ENCODE measurements around the gene PCNX2.

Gene PCNX2

DNA sequence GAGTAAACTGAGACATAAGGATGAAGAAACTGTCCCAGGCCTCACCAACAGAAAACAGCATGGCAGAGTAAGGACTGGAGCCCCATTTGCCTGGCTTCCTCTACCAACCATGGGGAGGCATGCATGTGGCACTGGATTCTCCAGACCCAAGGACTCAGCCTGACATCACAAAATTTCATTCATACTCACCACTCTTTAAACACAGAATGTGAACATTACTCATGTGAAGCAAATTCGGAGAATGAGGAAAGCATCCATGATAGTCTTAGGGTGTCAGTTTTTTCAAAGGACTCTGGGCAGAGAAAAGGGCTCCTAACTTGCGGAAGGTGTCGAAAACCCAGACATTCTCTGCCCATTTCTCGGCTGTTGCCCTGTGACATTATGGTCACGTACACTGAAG, 83.9 kb downstream of the PCNX2 start:
- H3K27ac ChIP-seq (ENCODE audit: low read depth, low read length) = no peak overlapping the region
- H3K4me3 ChIP-seq (ENCODE audit: low read depth in 1 of 5, low read length in 5 of 5) = no peak overlapping the region
- H3K9me3 ChIP-seq (ENCODE audit: control insufficient read depth in 5 of 5, low read length in 5 of 5) = no peaks in the 10 kb centered on the region
- peaks cover 0 to 9% (median 0%) of the 10 kb centered on the region in 5 donors for H3K4me1 ChIP-seq (ENCODE audit: control insufficient read depth in 5 of 5, insufficient read depth in 5 of 5, low read length in 5 of 5)
- no peaks in the 10 kb centered on the region for H3K36me3 ChIP-seq (ENCODE audit: control insufficient read depth in 5 of 5, insufficient read depth in 5 of 5, low read length in 5 of 5)
- no peak overlapping the region for H3K9ac ChIP-seq (ENCODE audit: low read length in 5 of 5)
- no peaks in the 10 kb centered on the region for H3K27me3 ChIP-seq (ENCODE audit: control insufficient read depth in 5 of 5, insufficient read depth in 4 of 5, low read length in 5 of 5)

DNA sequence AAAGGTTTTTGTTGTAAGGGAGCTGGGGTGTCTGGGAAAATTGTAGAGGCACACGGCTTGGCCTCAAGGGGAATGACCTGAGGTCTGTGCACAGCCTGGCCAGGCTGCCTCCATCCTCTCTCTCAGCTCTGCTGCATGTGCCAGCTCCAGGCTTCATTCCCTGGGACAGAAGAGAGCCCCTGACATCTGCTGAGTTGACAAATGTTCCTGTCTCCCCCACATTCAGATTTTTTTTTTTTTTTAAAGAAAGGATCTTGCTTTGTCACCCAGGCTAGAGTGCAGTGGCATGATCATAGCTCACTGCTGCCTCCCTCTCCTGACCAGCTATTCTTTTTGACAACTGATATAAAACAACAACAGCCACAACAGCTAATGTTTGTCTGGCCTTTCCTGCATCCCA, 84.4 kb downstream of the PCNX2 start:
- no peak overlapping the region for H3K9ac ChIP-seq (ENCODE audit: low read length in 5 of 5)
- no peaks in the 10 kb centered on the region for H3K36me3 ChIP-seq (ENCODE audit: control insufficient read depth in 5 of 5, insufficient read depth in 5 of 5, low read length in 5 of 5)
- peaks cover 0 to 9% (median 0%) of the 10 kb centered on the region in 5 donors for H3K4me1 ChIP-seq (ENCODE audit: control insufficient read depth in 5 of 5, insufficient read depth in 5 of 5, low read length in 5 of 5)
- H3K9me3 ChIP-seq (ENCODE audit: control insufficient read depth in 5 of 5, low read length in 5 of 5) = no peaks in the 10 kb centered on the region
- no peak overlapping the region for H3K4me3 ChIP-seq (ENCODE audit: low read depth in 1 of 5, low read length in 5 of 5)
- no peak overlapping the region for H3K27ac ChIP-seq (ENCODE audit: low read depth, low read length)
- H3K27me3 ChIP-seq (ENCODE audit: control insufficient read depth in 5 of 5, insufficient read depth in 4 of 5, low read length in 5 of 5) = no peaks in the 10 kb centered on the region

DNA sequence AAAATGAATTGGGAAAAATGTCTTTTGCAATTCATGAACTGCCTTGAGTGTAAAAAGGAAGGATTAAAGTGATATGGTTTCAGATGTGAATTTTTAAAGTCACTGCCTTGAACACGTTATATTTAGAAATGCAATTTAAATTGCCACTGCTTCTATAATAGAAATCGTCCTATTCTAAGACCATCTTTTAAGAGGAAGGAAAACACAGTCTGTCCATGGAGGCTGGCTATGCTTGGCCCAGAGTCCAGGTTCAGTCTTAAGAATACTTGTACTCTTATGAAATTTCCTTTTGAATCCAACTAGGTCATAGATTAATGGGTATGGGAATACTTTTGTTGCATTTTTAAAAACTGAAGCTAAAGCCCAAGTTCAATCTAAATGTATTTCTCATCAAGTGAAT, 86.0 kb downstream of the PCNX2 start:
- Histone ChIP-seq H3K4me1 (ENCODE audit: control insufficient read depth in 5 of 5, insufficient read depth in 5 of 5, low read length in 5 of 5) (peaks cover 0 to 9% (median 0%) of the 10 kb centered on the region in 5 donors), H3K36me3 (ENCODE audit: control insufficient read depth in 5 of 5, insufficient read depth in 5 of 5, low read length in 5 of 5) (no peaks in the 10 kb centered on the region), H3K27ac (ENCODE audit: low read depth, low read length) (no peak overlapping the region)

DNA sequence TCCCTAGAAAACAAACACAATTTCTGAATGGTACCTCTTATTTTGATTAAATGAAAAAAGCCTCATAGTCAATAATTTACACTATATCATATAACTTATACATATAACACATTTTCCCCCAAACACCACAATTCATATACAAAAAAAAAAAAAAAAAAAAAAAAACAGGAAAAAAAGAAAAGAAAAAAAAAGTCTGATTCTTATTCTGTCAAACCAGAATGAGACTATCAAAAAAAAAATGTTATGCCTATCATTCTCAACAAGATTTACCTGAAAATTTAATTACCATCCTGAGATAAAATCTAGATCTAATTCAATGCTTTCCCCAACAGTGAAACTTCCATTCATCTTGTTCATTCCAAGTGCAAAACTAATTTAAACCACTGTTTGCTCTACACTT, 86.8 kb downstream of the PCNX2 start:
- Histone ChIP-seq H3K9me3 (ENCODE audit: control insufficient read depth in 5 of 5, low read length in 5 of 5) (no peaks in the 10 kb centered on the region), H3K4me1 (ENCODE audit: control insufficient read depth in 5 of 5, insufficient read depth in 5 of 5, low read length in 5 of 5) (peaks cover 0 to 15% (median 0%) of the 10 kb centered on the region in 5 donors), H3K27me3 (ENCODE audit: control insufficient read depth in 5 of 5, insufficient read depth in 4 of 5, low read length in 5 of 5) (no peaks in the 10 kb centered on the region), H3K4me3 (ENCODE audit: low read depth in 1 of 5, low read length in 5 of 5) (no peak overlapping the region), H3K9ac (ENCODE audit: low read length in 5 of 5) (no peak overlapping the region), H3K36me3 (ENCODE audit: control insufficient read depth in 5 of 5, insufficient read depth in 5 of 5, low read length in 5 of 5) (no peaks in the 10 kb centered on the region), H3K27ac (ENCODE audit: low read depth, low read length) (no peak overlapping the region)

More for the DNA sequence above, 86.0 kb downstream of the PCNX2 start:
- no peak overlapping the region for H3K4me3 ChIP-seq (ENCODE audit: low read depth in 1 of 5, low read length in 5 of 5)
- no peaks in the 10 kb centered on the region for H3K9me3 ChIP-seq (ENCODE audit: control insufficient read depth in 5 of 5, low read length in 5 of 5)
- no peak overlapping the region for H3K9ac ChIP-seq (ENCODE audit: low read length in 5 of 5)
- no peaks in the 10 kb centered on the region for H3K27me3 ChIP-seq (ENCODE audit: control insufficient read depth in 5 of 5, insufficient read depth in 4 of 5, low read length in 5 of 5)

DNA sequence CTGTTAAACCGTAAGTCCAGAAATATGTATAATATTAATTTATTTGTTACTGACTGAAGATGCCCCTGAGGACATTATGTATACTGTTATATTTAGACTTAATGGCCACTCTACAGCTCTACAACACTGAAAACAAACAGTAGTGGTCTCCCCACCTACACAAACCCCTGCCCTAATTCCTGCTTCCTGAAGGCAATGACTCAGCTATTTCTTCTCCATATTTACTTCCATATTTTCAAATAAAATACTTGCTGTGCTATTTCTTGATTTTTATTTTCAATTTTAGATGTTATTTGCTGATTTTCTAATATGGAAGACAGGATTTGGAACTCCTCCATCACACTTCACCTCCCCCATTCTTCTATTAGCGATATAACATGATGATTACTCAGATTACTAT, 97.6 kb downstream of the PCNX2 start:
- H3K9ac ChIP-seq (ENCODE audit: low read length in 5 of 5) = no peak overlapping the region
- no peak overlapping the region for H3K27ac ChIP-seq (ENCODE audit: low read depth, low read length)
- H3K4me3 ChIP-seq (ENCODE audit: low read depth in 1 of 5, low read length in 5 of 5) = no peak overlapping the region

DNA sequence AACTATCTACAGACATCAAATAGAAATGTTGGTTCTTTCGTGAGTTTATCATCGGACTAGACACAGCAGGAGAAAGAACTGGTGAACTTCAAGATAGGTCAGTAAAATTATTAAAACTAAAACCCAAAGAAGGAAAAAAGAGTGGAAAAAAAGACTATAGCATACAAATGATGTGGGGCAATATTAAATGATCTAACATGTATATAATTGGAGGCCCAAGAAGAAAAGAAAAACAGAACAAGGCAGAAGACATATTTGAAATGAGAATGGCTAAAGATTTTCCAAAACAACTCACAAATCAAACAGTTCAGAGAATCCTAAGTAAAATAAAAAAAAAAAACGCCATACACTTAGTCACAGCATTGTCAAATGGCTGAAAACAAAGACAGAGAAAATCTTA, 101.8 kb downstream of the PCNX2 start:
- no peak overlapping the region for H3K9ac ChIP-seq (ENCODE audit: low read length in 5 of 5)
- H3K4me1 ChIP-seq (ENCODE audit: control insufficient read depth in 5 of 5, insufficient read depth in 5 of 5, low read length in 5 of 5) = no peaks in the 10 kb centered on the region
- peaks cover 0 to 3% (median 0%) of the 10 kb centered on the region in 5 donors for H3K36me3 ChIP-seq (ENCODE audit: control insufficient read depth in 5 of 5, insufficient read depth in 5 of 5, low read length in 5 of 5)
- no peaks in the 10 kb centered on the region for H3K27me3 ChIP-seq (ENCODE audit: control insufficient read depth in 5 of 5, insufficient read depth in 4 of 5, low read length in 5 of 5)
- peaks cover 5 to 16% (median 7%) of the 10 kb centered on the region in 5 donors for H3K9me3 ChIP-seq (ENCODE audit: control insufficient read depth in 5 of 5, low read length in 5 of 5)
- no peak overlapping the region for H3K27ac ChIP-seq (ENCODE audit: low read depth, low read length)
- H3K4me3 ChIP-seq (ENCODE audit: low read depth in 1 of 5, low read length in 5 of 5) = peak overlapping the region in 1 of 5 donors; percentile 22

More for the DNA sequence above, 97.6 kb downstream of the PCNX2 start:
- H3K4me1 ChIP-seq (ENCODE audit: control insufficient read depth in 5 of 5, insufficient read depth in 5 of 5, low read length in 5 of 5) = peaks cover 0 to 6% (median 0%) of the 10 kb centered on the region in 5 donors
- H3K36me3 ChIP-seq (ENCODE audit: control insufficient read depth in 5 of 5, insufficient read depth in 5 of 5, low read length in 5 of 5) = peaks cover 0 to 2% (median 0%) of the 10 kb centered on the region in 5 donors
- H3K27me3 ChIP-seq (ENCODE audit: control insufficient read depth in 5 of 5, insufficient read depth in 4 of 5, low read length in 5 of 5) = no peaks in the 10 kb centered on the region
- peaks cover 5 to 16% (median 7%) of the 10 kb centered on the region in 5 donors for H3K9me3 ChIP-seq (ENCODE audit: control insufficient read depth in 5 of 5, low read length in 5 of 5)

DNA sequence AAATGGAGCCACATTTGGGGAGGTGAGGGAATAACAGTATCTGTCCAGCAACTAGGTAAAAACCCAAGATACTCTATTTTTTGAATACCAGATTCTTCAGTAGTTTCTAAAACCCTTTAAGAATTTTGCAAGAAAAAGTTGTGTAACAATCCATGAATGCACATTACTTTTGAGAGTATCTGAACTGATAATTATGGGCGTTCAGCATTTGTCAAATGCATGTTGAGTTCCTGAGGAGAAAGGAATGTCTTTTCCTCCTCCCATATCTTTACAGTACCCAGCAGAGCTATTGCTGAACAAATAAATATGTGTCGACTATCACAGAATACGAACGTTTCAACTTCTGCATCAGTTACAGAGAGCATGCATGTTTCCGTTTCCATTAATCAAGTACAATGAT, 104.5 kb downstream of the PCNX2 start:
- Histone ChIP-seq H3K4me3 (ENCODE audit: low read depth in 1 of 5, low read length in 5 of 5) (no peak overlapping the region), H3K36me3 (ENCODE audit: control insufficient read depth in 5 of 5, insufficient read depth in 5 of 5, low read length in 5 of 5) (peaks cover 0 to 3% (median 0%) of the 10 kb centered on the region in 5 donors), H3K27ac (ENCODE audit: low read depth, low read length) (no peak overlapping the region), H3K4me1 (ENCODE audit: control insufficient read depth in 5 of 5, insufficient read depth in 5 of 5, low read length in 5 of 5) (no peaks in the 10 kb centered on the region), H3K27me3 (ENCODE audit: control insufficient read depth in 5 of 5, insufficient read depth in 4 of 5, low read length in 5 of 5) (no peaks in the 10 kb centered on the region), H3K9ac (ENCODE audit: low read length in 5 of 5) (no peak overlapping the region), H3K9me3 (ENCODE audit: control insufficient read depth in 5 of 5, low read length in 5 of 5) (peaks cover 4 to 16% (median 7%) of the 10 kb centered on the region in 5 donors)

DNA sequence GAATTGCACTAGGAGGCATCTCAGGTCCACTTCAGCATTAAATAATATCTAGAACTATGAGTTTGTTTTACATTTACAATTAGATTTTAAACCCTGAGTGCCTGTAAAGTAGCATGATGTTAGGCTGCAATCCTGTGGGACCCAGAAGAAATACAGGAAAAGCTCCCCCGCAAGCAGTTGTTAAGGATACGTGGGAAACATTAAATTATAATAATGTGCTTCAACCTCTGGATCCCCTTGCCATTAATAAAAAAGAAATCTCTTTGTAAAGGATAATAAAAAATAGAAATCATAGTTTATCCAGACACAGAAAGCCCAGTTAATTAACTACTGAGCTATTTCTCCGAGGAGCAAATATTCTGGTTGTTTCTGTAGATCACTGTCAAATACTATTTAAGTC, 106.0 kb downstream of the PCNX2 start:
- peaks cover 0 to 3% (median 0%) of the 10 kb centered on the region in 5 donors for H3K36me3 ChIP-seq (ENCODE audit: control insufficient read depth in 5 of 5, insufficient read depth in 5 of 5, low read length in 5 of 5)
- H3K9ac ChIP-seq (ENCODE audit: low read length in 5 of 5) = no peak overlapping the region
- H3K9me3 ChIP-seq (ENCODE audit: control insufficient read depth in 5 of 5, low read length in 5 of 5) = peaks cover 0 to 6% (median 3%) of the 10 kb centered on the region in 5 donors
- H3K27ac ChIP-seq (ENCODE audit: low read depth, low read length) = no peak overlapping the region
- H3K27me3 ChIP-seq (ENCODE audit: control insufficient read depth in 5 of 5, insufficient read depth in 4 of 5, low read length in 5 of 5) = no peaks in the 10 kb centered on the region
- H3K4me1 ChIP-seq (ENCODE audit: control insufficient read depth in 5 of 5, insufficient read depth in 5 of 5, low read length in 5 of 5) = no peaks in the 10 kb centered on the region
- H3K4me3 ChIP-seq (ENCODE audit: low read depth in 1 of 5, low read length in 5 of 5) = no peak overlapping the region

DNA sequence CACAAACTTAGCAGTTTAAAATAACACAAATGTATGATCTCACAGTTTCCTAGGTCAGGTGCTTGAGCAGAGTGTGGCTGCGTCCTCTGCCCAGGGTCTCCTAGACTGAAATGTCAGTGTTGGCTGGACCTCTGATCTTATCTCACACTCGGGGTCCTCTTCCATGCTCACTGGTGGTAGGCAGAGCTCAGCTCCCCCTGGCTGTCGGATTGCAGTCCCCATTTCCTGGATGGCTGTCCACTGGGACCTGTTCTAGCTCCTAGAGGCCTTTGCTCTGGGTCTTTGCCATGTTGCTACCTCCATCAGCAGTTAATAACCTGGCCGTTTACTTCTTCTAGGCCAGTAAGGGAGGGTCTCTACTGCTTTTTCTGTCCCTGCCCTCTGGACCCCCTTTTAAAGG, 107.5 kb downstream of the PCNX2 start:
- no peak overlapping the region for H3K4me3 ChIP-seq (ENCODE audit: low read depth in 1 of 5, low read length in 5 of 5)
- no peak overlapping the region for H3K27ac ChIP-seq (ENCODE audit: low read depth, low read length)
- H3K9me3 ChIP-seq (ENCODE audit: control insufficient read depth in 5 of 5, low read length in 5 of 5) = no peaks in the 10 kb centered on the region
- H3K9ac ChIP-seq (ENCODE audit: low read length in 5 of 5) = no peak overlapping the region
- H3K36me3 ChIP-seq (ENCODE audit: control insufficient read depth in 5 of 5, insufficient read depth in 5 of 5, low read length in 5 of 5) = peaks cover 0 to 3% (median 0%) of the 10 kb centered on the region in 5 donors
- no peaks in the 10 kb centered on the region for H3K27me3 ChIP-seq (ENCODE audit: control insufficient read depth in 5 of 5, insufficient read depth in 4 of 5, low read length in 5 of 5)
- no peaks in the 10 kb centered on the region for H3K4me1 ChIP-seq (ENCODE audit: control insufficient read depth in 5 of 5, insufficient read depth in 5 of 5, low read length in 5 of 5)

DNA sequence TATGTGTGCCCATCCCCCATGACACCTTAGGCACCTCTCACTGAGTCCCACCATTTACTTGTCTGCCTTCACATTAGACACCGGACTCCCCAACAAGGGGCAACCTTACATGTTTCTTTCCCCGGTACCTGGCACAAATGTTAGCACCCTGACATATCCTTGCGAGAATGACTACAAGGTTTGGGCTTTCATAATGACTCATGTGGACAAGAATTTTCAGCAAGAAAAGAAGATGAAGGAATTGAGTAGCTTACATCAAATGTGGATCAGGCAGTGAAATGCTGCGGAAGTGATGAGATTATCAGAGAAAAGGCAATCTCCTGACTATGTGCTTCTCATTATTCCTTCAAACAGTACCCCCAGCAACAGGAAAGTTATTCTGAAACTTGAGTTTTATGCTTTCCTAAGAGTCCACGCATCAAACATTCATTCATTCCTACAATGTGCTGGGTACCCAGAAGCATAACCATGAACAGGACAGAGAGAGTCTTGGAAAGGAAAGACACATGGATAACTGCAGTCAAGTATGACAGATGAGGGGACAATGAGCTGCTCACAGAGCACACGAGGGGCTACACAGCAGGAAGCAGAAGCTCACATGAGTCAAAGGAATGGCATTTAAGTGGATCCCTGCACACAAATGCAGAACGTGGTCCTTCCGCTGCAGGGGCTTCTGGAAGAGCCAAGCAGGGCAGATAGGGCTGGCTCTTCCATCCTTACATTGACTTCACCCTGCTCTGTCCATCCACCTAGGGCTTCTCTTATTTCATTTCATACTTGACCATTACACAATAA, 112.1 kb downstream of the PCNX2 start:
- H3K4me1 ChIP-seq (ENCODE audit: control insufficient read depth in 5 of 5, insufficient read depth in 5 of 5, low read length in 5 of 5) = peaks cover 0 to 4% (median 0%) of the 10 kb centered on the region in 5 donors
- H3K4me3 ChIP-seq (ENCODE audit: low read depth in 1 of 5, low read length in 5 of 5) = no peak overlapping the region
- H3K36me3 ChIP-seq (ENCODE audit: control insufficient read depth in 5 of 5, insufficient read depth in 5 of 5, low read length in 5 of 5) = no peaks in the 10 kb centered on the region
- H3K27ac ChIP-seq (ENCODE audit: low read depth, low read length) = no peak overlapping the region
- no peaks in the 10 kb centered on the region for H3K9me3 ChIP-seq (ENCODE audit: control insufficient read depth in 5 of 5, low read length in 5 of 5)
- H3K9ac ChIP-seq (ENCODE audit: low read length in 5 of 5) = no peak overlapping the region
- no peaks in the 10 kb centered on the region for H3K27me3 ChIP-seq (ENCODE audit: control insufficient read depth in 5 of 5, insufficient read depth in 4 of 5, low read length in 5 of 5)

Measured in subcutaneous abdominal adipose tissue (tissue), 5 donors.